GM19397 (cell line): ENCODE results near the gene HOXA2.

Experiments
- ATAC-seq: cut with Tn5 transposase; IDR thresholded peaks from one replicate; pipeline ENCODE4 v1.9.1; 2021; ENCODE audit warnings: mild to moderate bottlenecking, moderate library complexity; ENCODE audit not compliant: unreplicated experiment

The HOXA2 gene

GRCh38 chr7:27126596-27127327, 24.3 kb upstream of the HOXA2 start:
- ATAC-seq: no peak

GRCh38 chr7:27125986-27126394, 23.5 kb upstream of the HOXA2 start:
- no peak for ATAC-seq

- no peak for ATAC-seq
These were observed 22.6 kb upstream of the HOXA2 start for GRCh38 chr7:27124902-27125689.

GRCh38 chr7:27124096-27124901, 21.8 kb upstream of the HOXA2 start:
- ATAC-seq: no peak

- no peak for ATAC-seq
These were observed 21.1 kb upstream of the HOXA2 start for GRCh38 chr7:27123477-27124053.

GRCh38 chr7:27123007-27123476, 20.6 kb upstream of the HOXA2 start:
- ATAC-seq: no peak

GRCh38 chr7:27122077-27122910, 19.8 kb upstream of the HOXA2 start:
- ATAC-seq: no peak

- ATAC-seq: no peak
These were observed 19.2 kb upstream of the HOXA2 start for GRCh38 chr7:27121684-27122076.

GRCh38 chr7:27119412-27119911, 17.0 kb upstream of the HOXA2 start:
- no peak for ATAC-seq

- ATAC-seq: no peak
These were observed 16.1 kb upstream of the HOXA2 start for GRCh38 chr7:27118580-27118979.

- no peak for ATAC-seq
These were observed 15.5 kb upstream of the HOXA2 start for GRCh38 chr7:27117887-27118491.

- ATAC-seq: no peak
These were observed 14.7 kb upstream of the HOXA2 start for GRCh38 chr7:27116962-27117886.

- ATAC-seq: no peak
These were observed 13.8 kb upstream of the HOXA2 start for GRCh38 chr7:27116031-27116961.

GRCh38 chr7:27115221-27116026, 12.9 kb upstream of the HOXA2 start:
- no peak for ATAC-seq

GRCh38 chr7:27114881-27115220, 12.4 kb upstream of the HOXA2 start:
- ATAC-seq: no peak

- no peak for ATAC-seq
These were observed 11.7 kb upstream of the HOXA2 start for GRCh38 chr7:27113991-27114769.
